Prostate gland (tissue), 2 donors: ENCODE data around the gene ZNF217. TPM values are rescaled to one million over a fixed set of nuclear protein-coding genes. Genes with fewer than 3 reads are reported as not detected.

Experiments
- DNase-seq: peaks from one replicate; pipeline ENCODE4 v3.0.0-alpha.2; 2019; ENCODE audit warnings: low spot score
- H3K27ac ChIP-seq, 2 donors: fragments of 200-600 bp; sonication (generic); 2 replicates each; pipeline ENCODE4 v1.5.1; 2017 to 2019
- H3K27me3 ChIP-seq: fragments of 200-600 bp; sonication (generic); replicated peaks from 2 replicates; pipeline ENCODE4 v1.5.1; 2019; ENCODE audit not compliant: insufficient read depth
- H3K36me3 ChIP-seq, 2 donors: fragments of 200-600 bp; sonication (generic); 1 replicate in 1 of 2; 2 replicates in 1 of 2; pipeline versions ENCODE4 v1.5.1 to v1.8.1; 2017 to 2019
- H3K4me1 ChIP-seq: fragments of 200-600 bp; sonication (generic); replicated peaks from 2 replicates; pipeline ENCODE4 v1.5.1; 2019
- H3K4me3 ChIP-seq, 2 donors: fragments of 200-600 bp; sonication (generic); 2 replicates each; pipeline ENCODE4 v1.5.1; 2017 to 2019
- H3K9me3 ChIP-seq: fragments of 200-600 bp; sonication (generic); 2 replicates; pipeline ENCODE4 v1.5.1; 2017
- CTCF ChIP-seq, 4 experiments: fragments of 200-600 bp in 2 of 4; fragments of 450-650 bp in 2 of 4; sonication (generic) in 2 of 4; IDR thresholded peaks; 1 replicate in 3 of 4; 2 replicates in 1 of 4; pipeline ENCODE4 v1.5.1; 2016 to 2019; ENCODE audit warnings: antibody characterized with exemption in 4 of 4, mild to moderate bottlenecking in 2 of 4, moderate library complexity in 2 of 4
- POLR2A ChIP-seq: fragments of 450-650 bp; IDR thresholded peaks from one replicate; pipeline ENCODE4 v1.6.1; 2016; ENCODE audit warnings: antibody characterized with exemption, mild to moderate bottlenecking
- POLR2AphosphoS5 ChIP-seq: sonication (generic); formaldehyde crosslinking; IDR thresholded peaks from one replicate; pipeline ENCODE4 v1.6.1; 2017; ENCODE audit warnings: antibody characterized with exemption
- WGBS: methylation state at CpG from one replicate; pipeline ENCODE4 v1.1.5; 2018; 5-methylcytosine and 5-hydroxymethylcytosine counted together
- intact Hi-C: fragments of 100-400 bp; cut with DNase I; formaldehyde crosslinking; loops from one replicate; pipeline ENCODE4 v1.14.2; 2022
- total RNA-seq, 2 donors: library from RNA; depleted of rRNA; stranded (reverse); fragments of >200 nt; gene quantifications; one replicate each; pipeline ENCODE4 v1.1.0, GENCODE V29; 2016

Gene ZNF217
- total RNA-seq, 2 donors from 2014 or later: 35.4 to 44.5 TPM

GRCh38 chr20:53582251-53582570, 11.4 kb downstream of the ZNF217 start:
- H3K36me3 ChIP-seq: peaks cover 0 to 10% of the 10 kb centered on the region in 2 donors
- H3K4me3 ChIP-seq: no peak overlapping the region
- intact Hi-C loops: no loop called here
- no peaks in the 10 kb centered on the region for H3K9me3 ChIP-seq
- no peak for DNase-seq
- H3K27ac ChIP-seq: peak overlapping the region; percentile 68 to 69
- WGBS: 84% methylated on average over 9 of the region's 9 CpGs
- H3K27me3 ChIP-seq: no peaks in the 10 kb centered on the region
- H3K4me1 ChIP-seq: peaks cover 9% of the 10 kb centered on the region
- TF ChIP-seq POLR2AphosphoS5 (no peak), CTCF (IDR thresholded peaks at IDR 0.05) (no peak), POLR2A (no peak)

GRCh38 chr20:53581444-53582250, 12.0 kb downstream of the ZNF217 start:
- Histone ChIP-seq H3K27ac (peak overlapping the region; percentile 68 to 69), H3K9me3 (no peaks in the 10 kb centered on the region), H3K27me3 (no peaks in the 10 kb centered on the region), H3K4me3 (no peak overlapping the region), H3K36me3 (peaks cover 0 to 10% of the 10 kb centered on the region in 2 donors), H3K4me1 (peaks cover 9% of the 10 kb centered on the region)
- intact Hi-C loops: no loop called here
- TF ChIP-seq POLR2A: no peak
- no peak for TF ChIP-seq CTCF (IDR thresholded peaks at IDR 0.05)
- TF ChIP-seq POLR2AphosphoS5: no peak
- WGBS: 89% methylated on average over 44 of the region's 44 CpGs
- no peak for DNase-seq

- peak; percentile 4 for TF ChIP-seq POLR2AphosphoS5
- peak in 3 of 4 experiments; percentile 15 to 34 (median 30) for TF ChIP-seq CTCF (IDR thresholded peaks at IDR 0.05)
- TF ChIP-seq POLR2A: no peak
- Histone ChIP-seq H3K4me3 (no peak overlapping the region), H3K27ac (peak overlapping the region; percentile 68 to 69), H3K4me1 (peaks cover 9% of the 10 kb centered on the region), H3K36me3 (peaks cover 2 to 10% of the 10 kb centered on the region in 2 donors), H3K27me3 (no peaks in the 10 kb centered on the region), H3K9me3 (no peaks in the 10 kb centered on the region)
- intact Hi-C loops: no loop called here
- WGBS: 57% methylated on average over 7 of the region's 7 CpGs
- DNase-seq: no peak
Observed at GRCh38 chr20:53580376-53581111, 13.1 kb downstream of the ZNF217 start.

GRCh38 chr20:53579581-53580375, 13.9 kb downstream of the ZNF217 start:
- H3K9me3 ChIP-seq: no peaks in the 10 kb centered on the region

More at GRCh38 chr20:53579581-53580375, 13.9 kb downstream of the ZNF217 start:
- Histone ChIP-seq H3K4me3 (no peak overlapping the region), H3K4me1 (peaks cover 9% of the 10 kb centered on the region), H3K27ac (peak overlapping the region; percentile 68 to 69), H3K36me3 (peaks cover 2 to 10% of the 10 kb centered on the region in 2 donors), H3K27me3 (no peaks in the 10 kb centered on the region)
- 23% methylated on average over 10 of the region's 10 CpGs for WGBS
- intact Hi-C loops: loop anchor here (2.0 to 10.0 kb wide), 6 partner anchors 195 to 625 kb away; partner anchors contain the start of gene PFDN4
- TF ChIP-seq POLR2A (no peak), CTCF (IDR thresholded peaks at IDR 0.05) (peak in 1 of 4 experiments; percentile 9), POLR2AphosphoS5 (peak; percentile 52)
- DNase-seq: peak; percentile 46
